ENCODE results near the gene ARL13B.

The ARL13B gene

GRCh38 chr3:93983408-93983807 lies 3.5 kb downstream of the ARL13B start:
- H3K79me2 ChIP-seq (ENCODE audit: insufficient read depth, low read length) = 0 out of 2 replicates have a peak, but pooled peaks cover 5% of the 10 kb centered on the region

GRCh38 chr3:93984618-93985017 lies 4.7 kb downstream of the ARL13B start:
- Histone ChIP-seq H3K4me2 (ENCODE audit: low read length) (no peak overlapping the region), H3K9me2 (ENCODE audit: low read depth, low read length) (no peaks in the 10 kb centered on the region), H3K9ac (ENCODE audit: low read length) (no peak overlapping the region), H3K4me3 (ENCODE audit: low read depth, low read length, poor library complexity, severe bottlenecking) (no peak overlapping the region), H3K79me2 (ENCODE audit: insufficient read depth, low read length) (0 out of 2 replicates have a peak, but pooled peaks cover 5% of the 10 kb centered on the region), H3F3A (ENCODE audit: insufficient read depth, low read length) (no peaks in the 10 kb centered on the region; the same call in 1 of the 2 replicates), H3K27ac (ENCODE audit: low read depth, low read length, poor library complexity, severe bottlenecking) (no peak overlapping the region), H3K36me3 (ENCODE audit: insufficient read depth, low read length) (no peaks in the 10 kb centered on the region), H4K20me1 (ENCODE audit: insufficient read depth, low read length) (no peaks in the 10 kb centered on the region), H2AFZ (ENCODE audit: low read length) (no peak overlapping the region), H3K9me3 (ENCODE audit: low read length) (no peaks in the 10 kb centered on the region), H3K4me1 (ENCODE audit: insufficient read depth, low read length, severe bottlenecking) (peaks cover 10% of the 10 kb centered on the region), H3K27me3 (ENCODE audit: insufficient read depth, low read length) (no peaks in the 10 kb centered on the region)
- TF ChIP-seq, protein P1, sequence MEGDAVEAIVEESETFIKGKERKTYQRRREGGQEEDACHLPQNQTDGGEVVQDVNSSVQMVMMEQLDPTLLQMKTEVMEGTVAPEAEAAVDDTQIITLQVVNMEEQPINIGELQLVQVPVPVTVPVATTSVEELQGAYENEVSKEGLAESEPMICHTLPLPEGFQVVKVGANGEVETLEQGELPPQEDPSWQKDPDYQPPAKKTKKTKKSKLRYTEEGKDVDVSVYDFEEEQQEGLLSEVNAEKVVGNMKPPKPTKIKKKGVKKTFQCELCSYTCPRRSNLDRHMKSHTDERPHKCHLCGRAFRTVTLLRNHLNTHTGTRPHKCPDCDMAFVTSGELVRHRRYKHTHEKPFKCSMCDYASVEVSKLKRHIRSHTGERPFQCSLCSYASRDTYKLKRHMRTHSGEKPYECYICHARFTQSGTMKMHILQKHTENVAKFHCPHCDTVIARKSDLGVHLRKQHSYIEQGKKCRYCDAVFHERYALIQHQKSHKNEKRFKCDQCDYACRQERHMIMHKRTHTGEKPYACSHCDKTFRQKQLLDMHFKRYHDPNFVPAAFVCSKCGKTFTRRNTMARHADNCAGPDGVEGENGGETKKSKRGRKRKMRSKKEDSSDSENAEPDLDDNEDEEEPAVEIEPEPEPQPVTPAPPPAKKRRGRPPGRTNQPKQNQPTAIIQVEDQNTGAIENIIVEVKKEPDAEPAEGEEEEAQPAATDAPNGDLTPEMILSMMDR (IDR thresholded peaks at IDR 0.05; ENCODE audit: low read length) = no peak
- TF ChIP-seq EZH2 (IDR thresholded peaks at IDR 0.05; ENCODE audit: borderline replicate concordance, low read length) = no peak

More at GRCh38 chr3:93983408-93983807, 3.5 kb downstream of the ARL13B start:
- Histone ChIP-seq H4K20me1 (ENCODE audit: insufficient read depth, low read length) (no peaks in the 10 kb centered on the region), H3K9me2 (ENCODE audit: low read depth, low read length) (no peaks in the 10 kb centered on the region), H3K9ac (ENCODE audit: low read length) (no peak overlapping the region), H3K27ac (ENCODE audit: low read depth, low read length, poor library complexity, severe bottlenecking) (no peak overlapping the region), H3K36me3 (ENCODE audit: insufficient read depth, low read length) (no peaks in the 10 kb centered on the region), H2AFZ (ENCODE audit: low read length) (no peak overlapping the region), H3F3A (ENCODE audit: insufficient read depth, low read length) (no peaks in the 10 kb centered on the region; the same call in 1 of the 2 replicates), H3K4me3 (ENCODE audit: low read depth, low read length, poor library complexity, severe bottlenecking) (no peak overlapping the region), H3K9me3 (ENCODE audit: low read length) (no peaks in the 10 kb centered on the region), H3K4me2 (ENCODE audit: low read length) (no peak overlapping the region), H3K4me1 (ENCODE audit: insufficient read depth, low read length, severe bottlenecking) (peaks cover 13% of the 10 kb centered on the region), H3K27me3 (ENCODE audit: insufficient read depth, low read length) (no peaks in the 10 kb centered on the region)
- TF ChIP-seq, protein P1 (IDR thresholded peaks at IDR 0.05; ENCODE audit: low read length) = no peak
- TF ChIP-seq EZH2 (IDR thresholded peaks at IDR 0.05; ENCODE audit: borderline replicate concordance, low read length) = no peak

DNA sequence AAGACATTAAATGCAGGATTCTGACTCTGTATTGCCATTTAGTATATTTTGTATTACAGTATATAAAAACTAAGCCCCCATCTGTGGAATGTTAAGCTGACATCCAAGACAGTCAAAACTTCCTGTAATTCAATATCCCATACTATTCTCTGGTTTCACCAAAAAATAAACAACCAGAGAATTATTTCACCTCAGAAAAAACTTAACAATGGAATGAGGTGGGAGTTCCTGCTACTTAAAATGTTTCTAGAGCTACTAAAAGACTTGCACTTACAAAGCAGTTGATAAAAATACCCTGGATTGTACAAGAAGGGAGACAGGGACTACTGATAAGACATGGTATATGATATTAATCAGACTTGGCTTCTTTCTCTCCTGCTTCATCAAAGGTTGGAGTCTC lies 8.3 kb downstream of the ARL13B start:
- H3K79me2 ChIP-seq (ENCODE audit: insufficient read depth, low read length) = no peaks in the 10 kb centered on the region
- no peak overlapping the region for H2AFZ ChIP-seq (ENCODE audit: low read length)
- no peaks in the 10 kb centered on the region for H3K9me3 ChIP-seq (ENCODE audit: low read length)
- H3F3A ChIP-seq (ENCODE audit: insufficient read depth, low read length) = no peaks in the 10 kb centered on the region; the same call in 1 of the 2 replicates
- no peaks in the 10 kb centered on the region for H3K27me3 ChIP-seq (ENCODE audit: insufficient read depth, low read length)
- no peak overlapping the region for H3K27ac ChIP-seq (ENCODE audit: low read depth, low read length, poor library complexity, severe bottlenecking)
- H3K9me2 ChIP-seq (ENCODE audit: low read depth, low read length) = no peaks in the 10 kb centered on the region
- H3K36me3 ChIP-seq (ENCODE audit: insufficient read depth, low read length) = no peaks in the 10 kb centered on the region
- TF ChIP-seq EZH2 (IDR thresholded peaks at IDR 0.05; ENCODE audit: borderline replicate concordance, low read length) = no peak
- TF ChIP-seq, protein P1 (IDR thresholded peaks at IDR 0.05; ENCODE audit: low read length) = no peak
- H3K4me1 ChIP-seq (ENCODE audit: insufficient read depth, low read length, severe bottlenecking) = no peaks in the 10 kb centered on the region
- H3K9ac ChIP-seq (ENCODE audit: low read length) = no peak overlapping the region
- H4K20me1 ChIP-seq (ENCODE audit: insufficient read depth, low read length) = no peaks in the 10 kb centered on the region
- H3K4me3 ChIP-seq (ENCODE audit: low read depth, low read length, poor library complexity, severe bottlenecking) = no peak overlapping the region
- H3K4me2 ChIP-seq (ENCODE audit: low read length) = no peak overlapping the region
